Fibroblast of skin of left biceps (primary cell): ENCODE measurements around the gene SLX4IP.
"Not testable (repeated sequence)": the region's sequence is repeated elsewhere in the genome, so short reads cannot be mapped to it uniquely, and the experiment has no call there.

Experiments used
- DNase-seq, 2 experiments: peaks; one replicate each; pipeline ENCODE4 v3.0.0-alpha.2; 2013; ENCODE audit warnings: low read depth in 2 of 2

The SLX4IP gene

DNA sequence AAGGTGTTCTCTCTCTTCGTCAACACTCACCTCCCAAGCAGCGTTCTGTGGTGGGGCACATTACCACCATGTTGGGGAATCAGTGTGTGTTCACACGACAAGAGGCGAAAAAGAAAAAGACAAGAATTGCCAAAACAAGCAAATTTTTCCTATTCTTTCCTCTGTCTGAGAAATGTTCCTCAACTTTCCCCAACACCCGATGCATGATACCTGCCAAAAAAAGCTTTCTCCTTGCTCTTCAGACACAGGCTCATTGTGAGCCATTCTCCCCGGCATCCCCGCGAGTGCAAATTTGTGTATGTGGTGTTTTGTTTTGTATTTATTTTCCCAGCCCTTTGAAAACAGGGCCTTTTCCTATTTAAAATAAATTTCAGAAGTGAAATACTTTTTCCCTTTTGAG lies 137.7 kb downstream of the SLX4IP start:
- no peak for DNase-seq

DNA sequence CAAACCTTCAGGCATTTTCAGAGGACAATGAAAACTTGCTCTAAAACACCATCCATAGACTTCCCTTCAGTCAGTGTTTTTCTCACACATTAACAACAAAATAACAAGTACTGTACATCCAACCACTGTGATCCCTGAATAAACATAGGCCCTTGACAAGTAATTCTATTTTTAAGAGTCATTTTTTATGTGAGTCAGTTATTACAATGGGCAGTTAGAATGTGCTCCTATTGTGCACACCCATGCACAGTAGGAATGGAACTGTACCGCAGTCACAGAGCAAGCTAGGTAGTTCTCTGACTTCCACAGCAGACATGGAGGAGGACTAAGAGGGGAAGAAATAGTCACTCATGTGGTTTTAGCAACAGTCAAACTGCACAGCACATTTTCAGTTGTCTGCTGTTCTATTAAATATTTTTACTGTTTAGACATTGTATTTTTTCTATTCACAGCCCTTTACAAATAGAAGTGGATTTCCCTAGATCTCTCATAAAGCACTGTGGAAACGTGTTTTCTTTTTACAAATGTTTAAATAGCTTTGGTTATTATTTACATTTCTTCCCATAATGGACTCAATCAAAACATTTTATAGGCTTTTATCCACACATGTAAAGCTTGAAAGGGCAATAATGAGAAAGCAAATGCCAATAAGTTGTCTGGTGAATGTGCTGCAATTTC lies 138.3 kb downstream of the SLX4IP start:
- no peak for DNase-seq

GRCh38 chr20:10573951-10574339 lies 138.8 kb downstream of the SLX4IP start:
- no peak for DNase-seq

DNA sequence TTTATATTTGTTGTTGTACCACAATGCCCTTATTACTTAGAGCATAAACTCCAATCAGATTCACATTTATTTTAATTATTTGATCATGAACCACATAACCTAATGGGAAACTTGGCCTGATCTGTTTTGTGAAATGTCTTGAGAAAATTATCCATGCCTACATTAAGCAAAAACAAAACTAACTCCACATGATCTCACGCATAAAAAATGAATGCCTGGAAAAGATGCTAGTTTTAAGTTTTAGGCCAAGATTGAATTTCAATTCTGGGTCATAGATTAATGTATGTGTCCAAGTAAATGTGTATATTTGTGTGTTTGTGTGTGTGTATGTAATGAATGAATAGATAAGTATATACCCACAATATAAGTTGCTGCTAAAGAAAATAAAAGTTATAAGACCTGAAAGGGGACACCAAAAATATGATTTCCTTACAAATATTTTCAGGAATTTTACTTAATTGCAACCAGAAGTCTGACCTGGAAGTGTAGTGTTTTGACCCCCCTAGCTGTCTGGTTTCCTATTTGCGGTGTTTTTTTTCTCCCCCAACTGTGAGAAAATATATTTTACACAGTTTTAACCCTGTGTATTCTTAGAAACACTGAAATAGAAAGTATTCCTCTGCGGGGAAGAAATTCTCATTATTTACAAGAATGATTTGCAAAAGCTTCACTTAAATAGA lies 141.4 kb downstream of the SLX4IP start:
- no peak for DNase-seq

DNA sequence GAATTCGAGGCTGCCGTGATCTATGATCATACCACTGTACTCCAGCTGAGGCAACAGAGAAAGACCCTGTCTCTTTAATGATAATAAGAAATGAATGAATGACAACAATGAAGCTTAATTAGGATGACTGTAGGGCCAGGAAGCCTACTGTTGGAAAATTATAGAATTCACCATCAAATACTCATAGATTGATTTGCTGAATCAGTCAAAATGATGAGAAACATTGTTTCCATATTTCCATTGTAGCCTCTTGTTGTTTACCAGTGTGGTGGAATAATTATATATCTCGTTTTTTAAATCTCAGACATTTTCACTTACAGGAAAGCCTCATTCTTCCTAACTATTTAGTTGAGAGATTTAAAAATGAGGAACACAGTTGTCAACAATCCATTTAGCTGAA lies 142.5 kb downstream of the SLX4IP start:
- DNase-seq, result no peak

DNA sequence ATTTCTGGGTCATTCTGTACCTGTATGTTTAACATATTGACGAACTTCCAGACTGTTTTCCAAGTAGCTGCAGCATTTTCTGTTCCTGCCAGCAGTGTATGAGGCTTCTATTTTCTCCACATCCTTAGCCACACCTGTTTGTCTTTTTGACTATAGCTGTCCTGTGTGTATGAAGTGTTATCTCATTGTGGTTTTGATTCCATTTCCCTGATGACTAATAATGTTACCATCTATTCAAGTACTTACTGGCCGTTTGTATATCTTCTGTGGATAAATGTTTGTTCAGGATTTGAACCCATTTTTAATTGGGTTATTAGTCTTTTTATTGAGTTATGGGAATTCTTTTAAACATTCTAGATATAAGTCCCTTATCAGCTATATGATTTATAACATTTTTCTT lies 143.5 kb downstream of the SLX4IP start:
- DNase-seq, result no peak

- DNase-seq, result no peak
These were observed 144.8 kb downstream of the SLX4IP start for GRCh38 chr20:10579942-10580341.

- no peak for DNase-seq
These were observed 145.6 kb downstream of the SLX4IP start for GRCh38 chr20:10580700-10581099.

GRCh38 chr20:10581823-10582222 lies 146.7 kb downstream of the SLX4IP start:
- DNase-seq, result peak; percentile 69 to 70

- DNase-seq, result peak in 1 of 2 experiments; percentile 54
These were observed 149.3 kb downstream of the SLX4IP start for GRCh38 chr20:10584371-10584770.

DNA sequence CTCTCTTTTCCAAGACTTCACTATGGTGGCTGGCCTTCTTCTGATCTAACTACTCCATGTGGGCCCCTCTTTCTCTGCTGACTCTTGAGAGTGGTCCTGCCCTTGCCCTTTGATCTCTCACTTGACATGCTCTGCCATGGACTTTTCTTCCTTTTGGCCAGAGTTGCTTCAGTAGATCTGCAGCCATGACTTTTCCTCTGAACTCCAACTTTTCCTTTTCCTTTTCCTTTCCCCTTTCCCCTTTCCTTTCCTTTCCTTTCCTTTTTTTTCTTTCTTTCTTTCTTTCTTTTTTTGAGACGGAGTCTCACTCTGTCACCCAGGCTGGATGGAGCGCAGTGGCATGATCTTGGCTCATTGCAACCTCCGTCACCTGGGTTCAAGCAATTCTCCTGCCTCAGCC lies 150.2 kb downstream of the SLX4IP start:
- no peak for DNase-seq

DNA sequence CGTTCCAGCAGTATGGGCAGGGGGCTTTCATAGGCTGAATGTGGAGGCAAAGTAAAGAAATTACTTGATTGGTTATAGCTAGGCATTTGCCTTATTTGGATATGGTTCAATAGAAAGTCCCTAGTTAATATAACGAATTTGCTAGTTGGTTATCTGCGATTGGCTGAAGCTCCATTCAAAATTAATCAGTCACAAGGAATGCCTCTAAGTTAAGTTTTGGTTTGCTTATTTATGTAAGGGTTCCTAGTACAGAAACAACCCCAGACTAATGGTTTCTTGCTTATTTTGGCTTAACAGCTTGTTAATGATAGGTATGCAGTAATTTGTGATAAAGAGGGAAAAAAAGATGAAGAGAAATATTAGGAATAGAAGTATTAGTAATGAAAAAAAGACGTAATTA lies 151.2 kb downstream of the SLX4IP start:
- DNase-seq, result no peak

- not testable (repeated sequence) for DNase-seq
These were observed 155.3 kb downstream of the SLX4IP start for GRCh38 chr20:10590446-10590845.

DNA sequence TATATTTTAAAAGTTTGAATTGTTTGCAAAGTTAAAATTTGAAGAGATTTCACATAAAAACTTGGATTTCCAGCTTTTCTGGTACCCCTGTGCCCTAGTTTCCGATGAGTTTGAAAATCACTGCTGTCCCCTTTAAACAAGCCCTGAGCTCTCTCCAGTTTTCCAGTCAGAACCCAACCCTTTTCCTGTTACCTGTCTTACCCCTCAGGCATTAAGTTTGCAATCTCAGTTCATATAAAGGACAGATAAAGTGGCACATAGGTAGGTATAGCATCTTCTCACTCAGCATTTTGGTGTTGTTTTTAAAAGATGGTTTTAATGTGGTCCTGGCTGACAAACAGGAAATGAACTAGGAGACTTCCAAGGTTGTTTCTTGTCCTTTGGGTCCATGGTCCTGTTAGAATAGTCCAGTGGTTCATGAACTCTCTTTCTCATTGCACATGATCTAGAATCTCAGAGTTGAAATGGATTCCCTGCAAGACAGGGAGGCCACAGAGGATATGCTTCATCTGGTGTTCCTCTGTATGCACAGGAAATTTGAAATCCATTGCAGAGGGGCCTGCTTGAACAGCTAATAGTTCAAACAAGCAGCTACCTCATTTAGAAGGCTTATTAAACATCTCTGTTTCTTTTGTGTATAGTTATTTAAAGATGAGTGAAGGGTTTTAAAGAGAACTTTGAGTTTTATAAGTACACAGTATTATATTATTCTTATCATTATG lies 156.0 kb downstream of the SLX4IP start:
- DNase-seq, result no peak

- no peak for DNase-seq
These were observed 156.9 kb downstream of the SLX4IP start for GRCh38 chr20:10591946-10592521.

DNA sequence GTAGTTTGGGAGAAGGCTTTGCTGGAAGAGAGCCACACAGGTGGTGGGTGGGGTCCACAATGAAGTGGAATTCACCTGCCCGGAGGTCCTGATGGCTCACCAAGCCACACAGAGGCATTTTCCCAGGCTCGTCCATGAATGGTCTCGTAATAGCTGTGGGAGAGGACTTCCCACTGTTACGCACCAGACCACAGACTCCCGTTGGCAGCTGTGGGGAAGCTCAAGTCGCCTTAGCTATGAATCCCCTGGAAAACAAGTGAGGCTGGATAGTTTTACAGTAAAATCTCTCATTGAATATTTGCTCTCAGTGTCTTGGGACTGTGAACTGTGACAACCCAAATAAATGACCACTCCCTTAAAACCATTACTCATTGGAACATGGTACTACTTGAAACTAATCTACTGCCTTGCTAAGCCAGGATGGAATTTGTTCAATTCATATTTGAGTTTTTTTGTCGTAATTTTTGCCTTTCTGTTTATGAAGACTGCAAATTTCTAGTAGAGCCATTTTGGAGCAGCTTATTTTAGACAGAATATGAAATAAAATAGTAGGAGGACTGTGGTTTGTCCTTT lies 159.3 kb downstream of the SLX4IP start:
- DNase-seq, result no peak

DNA sequence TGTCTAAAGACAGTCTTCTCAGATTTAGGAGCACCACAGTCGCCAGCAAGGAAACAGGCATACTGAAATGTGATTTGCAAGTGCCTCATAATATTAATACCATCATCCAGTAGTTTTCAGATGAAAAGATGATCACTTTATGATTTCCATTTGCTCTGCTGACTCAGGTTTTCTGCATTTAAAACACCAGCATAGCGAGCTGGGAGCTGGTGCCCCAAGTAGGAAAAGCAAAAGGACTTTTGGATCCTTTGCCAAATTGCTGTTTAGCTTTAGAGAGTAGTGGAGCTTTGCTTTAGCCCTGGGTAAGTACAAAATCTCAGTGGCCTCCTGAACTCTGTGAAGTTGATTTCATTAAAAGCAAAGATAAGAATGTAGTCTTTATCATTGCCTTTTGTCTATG lies 160.2 kb downstream of the SLX4IP start:
- no peak for DNase-seq

DNA sequence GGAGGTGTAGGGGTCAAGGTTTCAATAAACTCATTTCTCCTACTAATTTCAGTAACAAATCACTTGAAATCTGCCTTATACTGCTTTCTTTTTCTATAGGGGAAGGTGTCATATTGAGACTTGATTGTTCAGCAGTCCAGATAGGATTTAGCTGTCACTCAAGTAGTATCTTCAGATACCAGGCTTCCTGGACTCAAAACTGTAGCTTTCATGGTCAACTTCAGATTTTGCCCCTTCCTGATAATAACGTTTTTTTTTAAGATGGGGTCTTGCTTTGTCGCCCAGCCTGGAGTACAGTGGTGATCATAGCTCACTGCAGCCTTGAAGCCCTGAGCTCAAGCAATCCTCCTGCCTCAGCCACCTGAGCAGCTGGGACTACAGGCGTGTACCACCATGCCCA lies 160.9 kb downstream of the SLX4IP start:
- DNase-seq, result no peak

GRCh38 chr20:10596710-10597121 lies 161.6 kb downstream of the SLX4IP start:
- no peak for DNase-seq

- no peak for DNase-seq
These were observed 162.5 kb downstream of the SLX4IP start for GRCh38 chr20:10597637-10598036.

DNA sequence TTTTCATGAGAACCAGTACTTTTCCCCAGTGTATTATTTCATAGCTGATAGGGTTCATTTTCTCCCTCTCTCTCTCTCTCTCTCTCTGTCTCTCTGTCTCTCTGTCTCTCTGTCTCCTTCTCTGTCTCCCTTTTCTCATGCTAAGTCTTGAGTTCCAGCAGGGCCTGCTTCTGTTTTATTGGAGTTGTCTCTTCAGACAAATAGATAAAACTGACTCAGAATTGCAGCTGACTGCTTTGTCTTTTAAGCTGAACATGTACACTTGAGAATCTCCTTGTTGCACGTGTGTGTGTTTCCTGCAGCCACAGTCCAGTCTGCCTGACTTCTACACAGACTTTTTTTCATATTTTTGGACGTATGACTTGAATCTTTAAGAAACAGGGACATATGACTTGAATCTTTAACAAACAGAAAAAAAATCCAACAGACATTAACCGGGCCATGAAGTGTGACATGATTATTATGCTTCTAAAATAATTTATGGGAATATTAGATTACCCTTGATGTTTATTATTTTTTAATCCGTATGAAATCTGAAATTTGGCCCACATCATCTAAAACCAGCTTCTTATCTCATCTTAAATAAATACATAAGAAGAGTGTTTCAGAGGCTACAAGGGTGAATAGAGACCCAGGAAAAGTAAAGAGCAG lies 167.2 kb downstream of the SLX4IP start:
- DNase-seq, result no peak

DNA sequence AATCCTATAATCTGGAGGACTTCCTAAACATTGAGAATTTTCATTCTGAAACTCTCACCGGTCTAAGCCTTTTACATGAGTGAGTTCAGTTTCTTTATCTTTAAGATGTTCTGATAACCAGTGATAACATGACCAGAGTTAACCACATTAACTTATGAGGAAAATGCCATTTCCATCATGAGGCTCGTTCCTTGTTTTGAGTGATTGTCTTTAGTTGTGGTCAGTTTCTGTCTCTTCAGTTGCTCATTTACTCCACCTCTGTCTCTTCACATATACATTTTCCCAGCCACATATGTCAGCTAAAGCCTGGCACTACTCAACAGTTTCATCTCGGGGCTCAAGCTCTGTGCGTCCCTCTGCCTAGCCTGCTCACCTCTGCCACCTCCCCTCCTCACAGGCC lies 168.3 kb downstream of the SLX4IP start:
- DNase-seq, result no peak
